OCI-LY7 (cell line): ENCODE data around the gene WDR3.

ENCODE experiments used
- CTCF ChIP-seq: fragments of 200-600 bp; sonication (generic); conservative IDR thresholded peaks from 2 replicates; pipeline ENCODE4 v1.5.1; 2014; ENCODE audit warnings: mild to moderate bottlenecking, antibody characterized with exemption, low read length, moderate library complexity, mixed read lengths
- EZH2phosphoT487 ChIP-seq: fragments of 200-600 bp; sonication (generic); IDR thresholded peaks from 2 replicates; pipeline ENCODE4 v1.6.1; 2018; ENCODE audit warnings: low read depth, borderline replicate concordance, mild to moderate bottlenecking, mixed run types, antibody characterized with exemption, low read length, moderate library complexity, mixed read lengths

- no peak for TF ChIP-seq CTCF
- TF ChIP-seq EZH2phosphoT487 = no peak
Observed at GRCh38 chr1:118008011-118008410, 78.5 kb downstream of the WDR3 start.
